Putamen (tissue), 1 donor: ENCODE results near the gene SLFN12.
"Not testable (repeated sequence)": the region's sequence is repeated elsewhere in the genome, so short reads cannot be mapped to it uniquely, and the experiment has no call there.

Experiments used
- DNase-seq: peaks from one replicate; pipeline ENCODE4 v3.0.0-alpha.2; 2016; ENCODE audit warnings: low spot score

The SLFN12 gene

DNA sequence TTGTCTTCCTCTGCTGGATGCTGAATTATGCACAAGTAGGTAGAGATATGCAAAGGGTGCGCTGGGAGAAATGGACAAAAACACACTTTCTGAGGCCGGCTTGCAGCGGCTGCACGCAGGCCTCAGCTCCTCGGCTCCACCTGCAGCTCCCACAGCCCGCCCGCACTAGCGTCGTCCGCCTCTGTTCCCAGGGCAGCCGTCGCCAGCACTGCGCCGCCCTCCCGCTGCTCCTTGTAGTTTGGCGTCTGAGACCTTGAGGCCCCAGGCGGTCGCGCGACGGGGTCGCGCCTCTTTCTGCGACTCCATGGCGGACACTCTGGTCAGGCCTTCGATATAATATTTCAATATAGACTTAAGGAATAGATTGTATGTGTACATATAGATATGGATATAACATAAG is 24.8 kb downstream of the SLFN12 start:
- DNase-seq = no peak

DNA sequence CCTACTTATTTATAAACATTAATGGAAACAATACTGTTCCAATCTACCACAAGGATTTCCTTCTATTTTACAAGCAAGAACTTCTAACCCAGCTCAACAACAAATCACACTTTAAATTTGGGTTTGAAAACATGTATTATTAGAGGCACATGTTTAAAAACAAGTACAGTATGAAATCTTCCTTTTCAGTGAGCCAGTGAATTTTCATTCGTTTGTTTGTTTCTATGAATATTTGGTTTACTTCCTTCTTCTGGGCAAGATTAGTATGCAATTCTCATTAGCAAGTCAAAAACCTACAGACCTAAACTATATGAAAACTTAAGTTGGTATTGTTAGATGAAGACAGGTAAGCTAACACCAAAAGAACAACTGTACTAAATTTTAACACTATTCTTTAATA is 25.7 kb downstream of the SLFN12 start:
- no peak for DNase-seq

- no peak for DNase-seq
Observed at GRCh38 chr17:35404360-35404759, 27.9 kb downstream of the SLFN12 start.

DNA sequence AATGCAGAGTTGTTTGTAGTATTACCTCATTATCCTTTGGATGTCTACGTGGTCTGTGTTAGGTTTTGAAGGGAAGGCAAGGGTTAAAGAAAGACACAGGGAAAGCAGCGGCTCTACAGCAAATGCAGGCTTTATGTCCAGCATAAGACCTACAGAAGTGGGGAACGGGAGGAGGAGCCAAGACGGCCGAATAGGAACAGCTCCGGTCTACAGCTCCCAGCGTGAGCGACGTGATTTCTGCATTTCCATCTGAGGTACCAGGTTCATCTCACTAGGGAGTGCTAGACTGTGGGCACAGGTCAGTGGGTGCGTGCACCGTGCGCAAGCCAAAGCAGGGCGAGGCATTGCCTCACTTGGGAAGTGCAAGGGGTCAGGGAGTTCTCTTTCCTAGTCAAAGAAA is 38.5 kb downstream of the SLFN12 start:
- DNase-seq = not testable (repeated sequence)

DNA sequence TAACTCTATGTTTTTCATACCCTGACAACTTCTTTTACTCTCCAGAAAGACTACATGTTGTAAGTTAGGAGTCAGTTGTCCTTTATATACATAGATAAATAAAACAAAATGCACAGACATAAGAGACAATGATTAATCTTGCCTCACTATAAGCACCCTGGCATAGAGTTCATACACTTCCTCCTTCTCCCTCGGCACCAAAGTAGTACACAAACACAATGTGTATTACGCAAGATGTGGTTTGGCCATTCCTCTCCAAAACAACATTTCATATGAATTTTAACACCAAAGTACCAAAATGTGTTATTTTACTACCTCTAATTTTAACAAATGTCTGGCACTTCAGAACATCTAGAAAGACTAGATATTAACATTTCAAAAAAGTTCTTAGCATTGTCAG is 41.6 kb downstream of the SLFN12 start:
- no peak for DNase-seq

DNA sequence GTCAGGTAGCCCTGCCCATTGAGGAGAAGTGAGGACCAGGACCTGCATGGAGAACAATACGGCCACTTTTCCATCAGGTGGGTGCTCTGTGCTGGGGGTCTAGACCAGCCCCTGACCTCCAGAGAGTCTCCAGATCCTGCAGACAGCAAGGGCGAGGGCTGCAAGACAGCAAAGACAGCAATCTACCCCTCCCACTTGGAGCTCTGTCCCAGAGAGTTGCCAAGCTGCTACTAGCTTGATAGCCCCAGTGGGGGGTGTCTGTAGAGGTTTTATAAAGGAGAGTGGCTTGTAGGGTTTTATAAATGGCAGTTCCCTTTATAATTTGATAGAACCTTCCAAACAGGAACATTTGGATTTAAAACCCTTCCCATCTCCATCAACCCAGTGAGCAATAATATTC is 42.1 kb downstream of the SLFN12 start:
- DNase-seq = no peak

DNA sequence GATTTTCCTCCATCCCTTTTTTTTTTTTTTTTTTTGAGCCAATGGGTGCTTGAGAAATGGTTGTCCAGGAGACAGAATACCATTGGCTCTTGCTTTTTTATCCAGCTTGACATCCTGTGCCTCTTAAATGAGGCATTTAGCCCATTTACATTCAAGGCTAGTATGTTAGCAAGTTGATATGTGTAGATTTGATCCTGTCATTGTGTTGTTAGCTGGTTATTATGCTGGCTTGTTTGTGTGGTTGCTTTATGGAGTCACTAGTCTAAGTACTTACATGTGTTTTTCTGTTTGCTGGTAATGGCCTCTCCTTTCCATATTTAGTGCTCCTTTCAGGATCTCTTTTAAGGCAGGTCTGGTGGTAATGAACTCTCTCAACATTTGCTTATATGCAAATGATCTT is 44.8 kb downstream of the SLFN12 start:
- DNase-seq = no peak

GRCh38 chr17:35377706-35378105 is 54.6 kb downstream of the SLFN12 start:
- DNase-seq = no peak

DNA sequence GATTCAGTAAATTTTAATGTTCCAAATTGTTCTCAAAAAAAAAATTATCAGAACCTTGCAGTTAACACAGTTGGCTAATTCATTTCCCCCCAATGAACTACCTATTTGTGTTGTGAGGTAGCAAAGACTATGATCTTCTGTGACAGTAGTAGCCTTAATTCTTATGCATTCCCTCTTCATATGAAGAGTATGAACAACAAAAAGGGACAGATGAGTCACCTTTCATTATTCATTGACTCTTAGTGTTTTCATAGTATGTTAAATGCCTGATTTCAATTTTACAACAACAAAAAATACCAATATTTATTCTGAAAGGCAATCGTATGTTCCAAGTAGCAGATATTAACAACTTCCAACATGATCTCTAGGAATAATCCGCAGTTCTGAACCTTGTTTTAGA is 55.2 kb downstream of the SLFN12 start:
- DNase-seq = no peak

DNA sequence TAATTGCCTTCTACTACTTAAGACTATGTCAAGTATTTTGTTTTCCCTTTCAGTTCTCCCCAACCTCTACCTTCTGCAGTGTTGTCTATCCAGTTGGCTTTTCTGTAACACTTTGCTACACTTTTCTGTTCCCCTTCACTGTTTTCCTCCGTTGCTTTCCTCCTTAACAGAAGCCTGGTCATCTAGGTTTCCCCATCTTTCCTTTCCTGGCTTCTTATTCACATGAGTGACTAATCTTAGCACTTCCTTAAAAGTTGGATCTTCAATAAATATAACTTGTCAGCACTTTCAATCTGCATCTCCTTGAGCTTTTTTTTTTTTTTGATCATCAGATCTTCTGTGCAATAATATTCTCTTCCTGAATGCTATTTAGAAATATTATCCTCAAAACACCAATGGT is 56.1 kb downstream of the SLFN12 start:
- DNase-seq = no peak

GRCh38 chr17:35374766-35375344 is 57.4 kb downstream of the SLFN12 start:
- DNase-seq = no peak

GRCh38 chr17:35373984-35374765 is 58.1 kb downstream of the SLFN12 start:
- DNase-seq = no peak

DNA sequence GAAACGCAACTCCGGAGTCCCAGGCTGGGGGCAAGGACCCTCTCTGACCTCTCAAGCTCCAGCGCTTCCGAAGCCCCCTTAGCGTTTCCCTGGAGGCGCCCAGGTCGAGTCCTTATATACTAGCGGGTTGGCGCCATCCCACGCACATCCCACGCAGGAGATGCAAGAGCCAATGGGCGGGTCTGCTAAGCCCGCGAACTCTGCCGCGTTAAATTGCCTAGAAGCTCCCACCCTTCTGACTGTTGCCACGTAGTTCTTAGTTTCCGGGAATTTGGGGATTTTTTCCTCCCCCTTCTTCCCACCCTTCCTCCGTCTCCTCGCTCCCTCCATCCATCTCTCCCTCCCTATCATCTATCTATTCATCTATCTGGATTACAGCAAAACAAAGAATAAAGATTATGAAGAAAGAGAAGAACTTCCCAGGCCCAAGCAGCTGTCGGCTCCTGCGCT is 58.7 kb downstream of the SLFN12 start, which contains the start of gene SLFN11:
TSS of gene SLFN11 (minus strand) at position 88 of the 450 bp plus-strand sequence. CDS start 9,814 bp downstream, outside the sequence.
- peak; percentile 39 for DNase-seq

DNA sequence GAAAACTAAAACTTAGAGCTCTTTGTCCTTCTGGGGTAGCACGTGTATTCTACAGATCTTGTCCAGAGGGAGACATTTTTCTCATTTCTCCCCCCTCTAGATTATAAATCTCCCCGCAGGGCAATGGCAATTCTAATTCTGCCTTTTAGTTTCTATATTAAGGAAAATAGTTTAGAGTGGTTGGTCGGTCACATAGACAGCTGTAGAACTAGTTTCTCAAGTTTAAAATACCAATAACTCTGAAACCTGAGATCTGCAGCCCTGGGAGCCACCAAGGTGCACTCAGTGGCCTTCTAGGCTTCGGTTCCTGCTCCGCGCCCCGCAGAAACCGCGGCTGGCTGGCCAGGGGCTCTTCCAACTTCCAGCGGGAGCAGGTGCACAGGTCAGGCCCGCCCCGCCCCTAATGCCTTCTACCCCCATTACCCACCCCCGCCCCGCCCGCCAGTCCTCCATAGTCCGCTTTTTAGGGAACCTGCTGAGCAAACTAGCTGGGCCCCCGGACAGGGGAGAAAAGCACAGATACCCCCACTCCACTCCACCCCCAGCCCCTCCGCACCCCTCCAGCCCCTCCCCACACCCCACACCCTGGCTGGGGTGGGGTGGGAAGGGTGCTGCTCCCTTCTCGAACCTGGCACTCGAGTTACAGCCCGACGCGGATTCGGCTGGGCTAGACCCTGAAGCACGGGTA is 59.3 kb downstream of the SLFN12 start:
- DNase-seq = no peak

DNA sequence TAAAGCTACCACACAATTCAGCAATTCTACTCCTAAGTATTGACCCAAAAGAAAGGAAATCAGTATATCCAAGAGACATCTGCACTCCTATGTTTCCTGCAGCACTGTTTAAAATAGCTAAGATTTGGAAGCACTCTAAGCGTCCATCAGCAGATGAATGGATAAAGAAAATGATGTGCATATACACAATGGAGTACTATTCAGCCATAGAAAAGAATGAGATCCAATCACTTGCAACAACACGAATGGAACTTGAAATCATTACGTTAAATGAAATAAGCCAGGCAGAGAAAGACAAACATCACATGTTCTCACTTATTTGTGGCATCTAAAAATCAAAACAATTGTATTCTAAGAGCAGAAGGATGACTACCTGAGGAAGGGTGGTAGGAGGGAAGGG is 60.4 kb downstream of the SLFN12 start:
- no peak for DNase-seq

- DNase-seq = peak; percentile 20
Observed at GRCh38 chr17:35368081-35368830, 64.0 kb downstream of the SLFN12 start.

- DNase-seq = no peak
Observed at GRCh38 chr17:35361027-35361426, 71.3 kb downstream of the SLFN12 start.
